Left lobe of liver (tissue), 2 donors: ENCODE results near the gene YAP1. TPM values are rescaled to one million over a fixed set of nuclear protein-coding genes. Genes with fewer than 3 reads are reported as not detected.

Experiments used
- ATAC-seq: fragments of 200-7000 bp; cut with Tn5 transposase; one replicate; pipeline ENCODE4 v1.9.1; 2020; ENCODE audit warnings: mild to moderate bottlenecking, moderate library complexity
- DNase-seq: peaks from one replicate; pipeline ENCODE4 v3.0.0-alpha.2; 2020; ENCODE audit warnings: low spot score
- total RNA-seq: library from RNA; stranded (reverse); gene quantifications from one replicate; pipeline ENCODE4 v1.2.1, GENCODE V29; 2021
- donor health status: DM: no; HTN: no; CAD: no; lungs with moderate emphysema.
- donor health status: DM: no; HTN: yes; CAD: no.

YAP1 gene
- total RNA-seq, 1 donor from 2014 or later = 18.2 TPM

- ATAC-seq = no peak
- DNase-seq = no peak
Observed at GRCh38 chr11:102269927-102270326, 159.7 kb downstream of the YAP1 start.

- no peak for DNase-seq
- ATAC-seq = no peak
Observed at GRCh38 chr11:102272047-102272824, 162.0 kb downstream of the YAP1 start.

- DNase-seq (no peak), ATAC-seq (no peak)
Observed at GRCh38 chr11:102274628-102275027, 164.4 kb downstream of the YAP1 start.

- no peak for ATAC-seq
- DNase-seq = no peak
Observed at GRCh38 chr11:102276362-102276761, 166.1 kb downstream of the YAP1 start.

GRCh38 chr11:102276783-102277182 is 166.5 kb downstream of the YAP1 start:
- DNase-seq = no peak

GRCh38 chr11:102279641-102280170 is 169.5 kb downstream of the YAP1 start:
- DNase-seq (no peak), ATAC-seq (peak; percentile 88)

More at GRCh38 chr11:102276783-102277182, 166.5 kb downstream of the YAP1 start:
- no peak for ATAC-seq

GRCh38 chr11:102280245-102280833 is 170.1 kb downstream of the YAP1 start:
- ATAC-seq = peak; percentile 40
- no peak for DNase-seq

Other genes starting within 250 kb of the YAP1 start
- gene CEP126, start 195.4 kb upstream of the YAP1 start, total RNA-seq = 0.10 TPM
- gene ANGPTL5, start 193.9 kb upstream of the YAP1 start, total RNA-seq = not detected
- not detected for gene CFAP300, start 63.0 kb upstream of the YAP1 start, total RNA-seq
- 2.1 TPM for gene BIRC3, start 207.0 kb downstream of the YAP1 start, total RNA-seq
- gene BIRC2, start 236.8 kb downstream of the YAP1 start, total RNA-seq = 20.8 TPM